GM19397 (cell line): ENCODE measurements around the gene PELI2.

Experiments
- ATAC-seq: cut with Tn5 transposase; IDR thresholded peaks from one replicate; pipeline ENCODE4 v1.9.1; 2021; ENCODE audit warnings: mild to moderate bottlenecking, moderate library complexity; ENCODE audit not compliant: unreplicated experiment

PELI2 gene

DNA sequence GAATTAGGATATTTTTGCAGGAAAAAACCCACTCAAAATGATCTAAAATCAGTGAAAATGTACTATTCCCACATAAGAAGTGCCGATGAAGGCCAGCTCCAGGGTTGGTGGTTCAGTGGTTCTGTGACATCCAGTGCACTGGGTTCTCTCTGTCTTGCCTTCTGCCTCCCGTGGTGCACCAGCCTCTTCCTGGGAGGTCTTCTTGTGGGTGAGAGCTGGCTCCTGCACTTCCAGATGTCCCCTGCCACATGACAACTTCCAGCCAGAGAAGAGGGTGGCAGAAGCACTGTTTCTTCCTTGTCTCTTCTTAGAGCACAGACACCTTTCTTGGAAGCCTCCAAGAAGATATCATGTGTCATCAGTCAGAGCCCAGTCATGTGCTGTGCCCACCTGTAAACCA is 170.9 kb downstream of the PELI2 start:
- ATAC-seq, result no peak

DNA sequence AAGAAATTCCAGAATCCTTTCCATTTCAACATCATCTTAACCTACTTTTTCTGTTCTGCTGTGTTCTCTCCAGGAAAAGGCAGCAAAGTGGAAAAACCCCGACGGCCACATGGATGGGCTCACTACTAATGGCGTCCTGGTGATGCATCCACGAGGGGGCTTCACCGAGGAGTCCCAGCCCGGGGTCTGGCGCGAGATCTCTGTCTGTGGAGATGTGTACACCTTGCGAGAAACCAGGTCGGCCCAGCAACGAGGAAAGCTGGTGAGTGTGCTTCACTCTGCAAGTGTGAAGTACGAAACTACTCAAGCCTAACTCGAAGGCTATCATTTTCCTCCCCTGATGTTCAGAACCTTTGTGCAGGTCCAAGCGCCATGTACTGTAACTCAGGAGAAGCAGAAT is 172.0 kb downstream of the PELI2 start:
- ATAC-seq, result no peak

DNA sequence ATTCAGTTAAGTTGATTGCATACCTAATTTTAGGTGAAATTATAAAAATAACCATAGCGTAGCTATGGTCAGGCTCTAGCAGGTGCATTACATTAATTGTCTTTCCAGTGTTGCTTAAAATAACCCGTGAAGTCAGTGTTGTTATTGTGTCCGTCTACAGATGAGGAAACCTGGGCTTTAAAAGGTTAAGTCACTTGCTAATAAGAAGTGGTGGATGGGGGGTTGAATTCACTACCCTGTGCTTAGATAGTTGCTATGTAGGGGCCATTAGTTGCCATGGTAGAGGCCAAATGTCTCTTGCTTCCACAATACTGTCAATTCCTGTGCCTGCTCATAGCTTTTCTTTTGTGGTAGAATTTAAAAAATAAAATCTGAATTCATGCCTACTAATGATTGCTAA is 174.8 kb downstream of the PELI2 start:
- no peak for ATAC-seq

DNA sequence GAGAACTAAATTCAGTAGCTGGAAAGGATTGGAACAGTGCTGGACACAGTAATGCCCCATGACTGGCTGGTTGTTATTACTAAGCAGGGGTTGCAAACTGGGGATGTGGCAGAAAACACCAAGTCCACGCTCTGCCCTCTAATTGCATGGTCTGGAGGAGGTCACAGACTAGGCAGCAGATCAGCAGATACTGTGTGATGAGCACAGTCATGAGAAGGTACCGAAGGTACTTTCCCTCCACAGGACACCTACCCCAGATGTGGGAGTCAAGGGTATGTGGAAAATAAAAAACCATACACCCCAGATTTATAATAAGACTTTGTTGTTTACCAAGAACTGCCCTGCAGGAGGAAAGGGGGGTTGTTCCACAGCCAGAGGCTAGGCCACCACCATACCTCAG is 175.3 kb downstream of the PELI2 start:
- ATAC-seq, result no peak

DNA sequence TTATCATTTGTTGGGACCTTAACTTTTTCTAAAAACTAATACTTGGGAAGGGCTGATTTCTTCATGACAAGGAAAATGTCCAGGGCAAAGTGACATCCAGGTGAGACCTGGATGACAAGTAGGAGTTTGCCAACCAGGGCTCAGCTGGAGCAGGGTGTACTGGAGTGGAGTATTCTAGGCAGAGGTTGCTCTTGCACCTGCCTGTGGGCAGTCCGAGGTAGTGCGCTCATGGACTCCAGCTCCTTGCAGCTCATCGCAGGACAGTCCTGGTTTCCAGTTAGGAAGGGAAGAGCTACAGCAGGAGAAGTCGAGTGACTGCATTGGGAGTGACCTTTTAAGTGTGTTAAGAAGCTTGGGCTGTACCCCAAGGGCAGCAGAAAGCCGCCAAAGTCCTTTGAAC is 175.9 kb downstream of the PELI2 start:
- ATAC-seq, result no peak

DNA sequence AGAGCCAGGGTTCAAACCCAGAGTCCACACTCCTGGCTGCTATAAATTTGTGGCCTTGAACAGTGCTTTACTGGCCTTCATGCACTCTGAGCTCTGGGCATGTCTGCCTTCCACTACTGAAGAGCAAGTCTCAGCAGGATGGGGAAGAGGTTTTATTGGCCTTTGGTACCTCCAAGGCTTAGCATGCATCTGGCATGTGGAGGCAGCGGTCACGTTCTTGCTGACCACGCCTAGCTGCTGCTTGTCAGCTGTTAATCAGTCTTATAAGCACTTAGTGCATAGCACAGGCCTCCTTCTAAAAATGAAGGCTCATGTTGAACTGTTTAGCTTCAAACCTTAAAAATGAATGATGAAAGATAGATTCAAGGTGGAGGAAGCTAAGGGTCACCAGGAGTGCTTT is 177.5 kb downstream of the PELI2 start:
- ATAC-seq, result no peak

DNA sequence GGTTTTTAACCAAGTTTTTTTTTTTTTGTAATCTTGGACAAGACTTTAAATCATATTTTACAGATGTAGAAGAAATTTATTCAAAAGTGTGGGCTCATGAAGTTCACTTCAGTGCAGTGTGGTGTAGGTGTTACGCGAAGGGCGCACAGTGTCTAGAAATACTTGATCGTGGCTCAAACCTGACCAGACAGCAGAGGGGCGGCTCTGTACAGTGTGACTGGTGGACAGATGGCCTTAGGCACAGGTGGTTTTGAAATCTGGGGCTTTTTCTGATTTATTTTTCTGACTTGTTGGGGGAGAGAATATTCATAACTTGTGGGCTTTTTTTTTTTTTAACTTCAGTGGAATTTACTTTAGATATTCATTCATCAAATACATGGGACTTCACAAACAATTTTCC is 179.2 kb downstream of the PELI2 start:
- no peak for ATAC-seq

DNA sequence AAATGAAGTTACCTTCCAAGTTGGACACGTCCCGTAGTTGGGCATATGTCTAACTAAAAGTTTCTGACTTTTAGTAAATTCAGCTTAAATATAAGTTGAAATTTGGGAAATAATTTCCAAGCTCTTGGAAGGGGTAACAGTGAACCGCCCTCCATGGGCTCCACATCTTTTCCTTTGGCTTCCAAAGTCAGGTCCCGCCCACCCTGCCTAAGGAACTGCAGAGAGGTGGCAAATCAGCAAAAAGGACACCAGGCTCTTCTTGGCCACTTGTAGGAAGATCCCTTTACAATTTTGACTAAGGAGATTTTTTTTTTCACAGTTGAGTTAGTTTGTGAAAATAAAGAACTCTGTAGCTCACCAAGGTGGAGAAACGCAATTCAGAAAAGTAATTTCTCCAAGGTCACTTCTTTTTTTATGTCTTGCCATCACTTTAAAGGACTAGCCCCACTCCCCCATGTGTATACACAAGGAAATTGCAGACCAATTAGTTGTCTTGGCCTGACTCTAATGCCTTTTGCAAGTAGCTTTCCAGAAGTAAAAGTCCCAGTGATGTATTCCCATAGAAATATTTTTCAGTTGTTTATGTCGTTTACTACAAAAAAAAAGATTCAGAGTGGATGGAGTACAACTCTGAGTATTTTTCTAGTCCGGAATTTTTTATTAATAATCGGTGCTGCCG is 181.2 kb downstream of the PELI2 start:
- ATAC-seq, result no peak

DNA sequence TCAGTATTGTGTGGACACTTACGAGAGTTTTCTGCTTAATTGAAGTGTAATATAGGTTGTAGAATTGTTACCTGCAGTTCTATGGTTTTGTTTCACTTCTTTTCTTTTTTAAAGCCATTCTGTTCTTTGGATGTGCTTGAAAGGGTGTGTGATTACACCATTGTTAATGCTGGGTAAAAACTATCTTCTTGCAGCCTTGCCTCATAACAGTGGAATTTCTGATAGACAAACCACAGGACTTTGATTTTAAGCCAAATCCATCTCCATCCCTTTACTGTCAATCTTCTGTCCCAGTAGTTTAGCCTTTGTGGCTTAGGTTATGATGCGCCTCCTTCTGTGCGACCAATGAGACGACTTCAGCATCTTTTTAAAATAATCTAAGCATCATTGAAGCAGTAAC is 182.3 kb downstream of the PELI2 start:
- no peak for ATAC-seq

DNA sequence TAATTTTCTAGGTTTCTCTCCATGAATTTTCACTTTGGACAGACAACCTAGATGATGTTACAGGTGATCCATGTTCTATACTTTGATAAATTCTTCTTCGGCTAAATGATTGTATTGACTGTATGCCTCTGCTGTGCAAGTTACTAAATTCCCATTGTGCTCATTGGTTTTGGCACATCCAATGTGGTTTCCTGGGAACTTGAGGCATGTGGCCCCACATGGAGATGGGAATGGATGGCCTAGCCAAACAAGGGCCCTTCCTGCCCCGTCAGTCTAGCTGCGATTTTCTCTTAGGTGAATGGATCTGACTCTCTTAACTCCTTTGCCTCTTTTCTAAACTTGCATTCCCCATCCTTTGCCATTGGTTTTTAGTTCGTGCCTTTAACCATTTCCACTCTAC is 186.2 kb downstream of the PELI2 start:
- ATAC-seq, result no peak

DNA sequence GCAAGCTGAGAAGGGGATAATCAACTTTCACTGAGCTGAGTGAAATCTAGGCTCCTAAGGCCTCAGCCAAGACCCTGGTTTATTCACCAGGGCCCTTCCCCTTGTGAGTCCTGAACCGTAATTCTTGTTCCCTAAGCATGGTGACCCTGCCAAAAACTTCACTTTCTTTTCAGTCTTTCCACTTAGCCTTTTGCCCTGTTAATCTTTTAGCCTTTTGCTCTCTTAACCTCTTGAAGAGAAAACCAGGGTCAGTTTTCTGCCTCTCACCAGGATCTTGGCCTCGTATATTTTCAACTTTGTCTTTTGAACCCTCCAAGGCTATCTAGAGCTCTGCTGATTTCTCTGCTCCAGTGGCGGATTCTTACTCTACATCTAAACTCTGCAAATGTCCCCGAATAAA is 191.0 kb downstream of the PELI2 start:
- ATAC-seq, result no peak

DNA sequence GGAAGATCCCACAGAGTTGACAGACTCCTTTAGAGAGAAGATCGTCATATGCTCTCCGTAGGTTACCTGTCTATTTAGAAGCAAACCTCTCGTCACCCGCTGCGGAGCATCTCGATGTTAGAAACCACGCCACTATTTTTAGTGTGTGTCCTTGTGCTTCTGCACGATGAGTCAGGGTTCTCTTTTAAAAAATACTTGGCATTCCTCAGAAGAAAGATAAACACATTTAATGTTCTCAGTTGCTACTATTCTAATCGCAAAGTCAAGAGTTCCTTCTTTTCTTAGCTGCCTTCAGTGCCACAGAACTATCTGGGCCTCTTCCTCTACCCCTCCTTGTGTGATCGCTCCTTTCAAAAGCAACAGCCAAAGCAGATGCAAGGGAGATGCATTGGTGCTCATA is 192.4 kb downstream of the PELI2 start:
- no peak for ATAC-seq

DNA sequence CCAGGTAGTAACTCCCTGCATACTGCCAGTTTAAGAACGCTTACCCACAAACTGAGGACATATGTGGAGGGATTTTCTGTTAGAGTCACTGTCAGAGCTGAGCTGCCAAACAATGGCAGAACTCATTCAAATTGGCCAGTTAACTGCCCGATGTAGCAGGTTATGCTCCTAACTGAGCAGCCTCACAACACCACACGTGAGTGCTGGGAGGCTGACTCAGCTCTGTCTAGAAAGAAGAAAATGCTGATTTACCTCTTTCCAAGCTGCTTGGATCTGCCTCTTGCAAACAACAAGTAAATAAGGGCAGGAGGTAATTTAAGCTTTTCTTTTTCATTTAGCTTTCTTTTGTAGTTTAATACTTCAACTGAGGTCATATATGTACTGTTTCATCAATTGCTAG is 195.6 kb downstream of the PELI2 start:
- no peak for ATAC-seq

DNA sequence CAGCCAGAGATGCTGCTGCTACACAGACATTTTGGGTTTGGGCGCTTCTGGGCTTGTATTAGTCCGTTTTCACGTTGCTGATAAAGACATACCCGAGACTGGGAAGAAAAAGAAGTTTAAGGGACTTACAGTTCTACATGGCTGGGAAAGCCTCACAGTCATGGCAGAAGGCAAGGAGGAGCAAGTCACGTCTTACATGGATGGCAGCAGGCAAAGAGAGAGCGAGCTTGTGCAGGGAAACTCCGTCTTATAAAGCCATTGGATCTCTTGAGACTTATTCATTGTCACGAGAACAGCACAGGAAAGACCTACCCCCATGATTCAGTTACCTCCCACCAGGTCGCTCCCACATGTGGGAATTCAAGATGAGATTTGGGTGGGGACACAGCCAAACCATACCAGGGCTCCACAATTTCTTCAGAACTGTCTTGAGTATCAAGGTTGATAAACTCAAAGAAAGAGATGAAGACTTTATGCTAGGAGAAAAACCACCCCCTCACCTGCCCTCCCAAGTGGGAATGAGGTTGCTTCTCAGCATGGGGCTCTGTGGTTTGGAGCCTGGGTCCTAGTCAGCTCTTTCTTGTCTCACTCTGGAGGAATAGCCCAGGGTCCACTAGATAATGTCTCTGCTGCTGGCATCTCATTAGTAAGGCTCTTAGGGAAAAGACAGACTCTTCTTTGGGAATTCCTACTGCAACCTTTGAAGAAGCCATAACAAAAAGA is 200.3 kb downstream of the PELI2 start:
- ATAC-seq, result no peak

DNA sequence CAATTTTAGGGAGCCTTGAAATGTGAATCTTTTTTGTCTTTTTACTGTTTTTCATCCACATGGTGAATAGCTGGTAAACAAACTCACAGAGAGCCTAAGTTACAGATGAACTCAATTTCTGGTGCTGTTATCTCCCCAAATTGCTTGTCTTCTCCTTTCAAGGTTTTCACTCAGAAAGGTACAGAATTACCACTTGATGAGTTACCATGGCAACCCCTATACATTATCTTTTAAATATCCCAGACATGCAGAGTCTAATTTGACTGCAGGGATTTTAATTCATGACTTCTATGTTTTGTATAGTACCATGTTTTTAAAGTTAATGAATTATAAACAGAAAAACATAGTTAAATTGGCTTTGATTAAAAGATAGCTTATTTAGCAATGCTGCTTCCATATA is 203.7 kb downstream of the PELI2 start:
- ATAC-seq, result no peak

DNA sequence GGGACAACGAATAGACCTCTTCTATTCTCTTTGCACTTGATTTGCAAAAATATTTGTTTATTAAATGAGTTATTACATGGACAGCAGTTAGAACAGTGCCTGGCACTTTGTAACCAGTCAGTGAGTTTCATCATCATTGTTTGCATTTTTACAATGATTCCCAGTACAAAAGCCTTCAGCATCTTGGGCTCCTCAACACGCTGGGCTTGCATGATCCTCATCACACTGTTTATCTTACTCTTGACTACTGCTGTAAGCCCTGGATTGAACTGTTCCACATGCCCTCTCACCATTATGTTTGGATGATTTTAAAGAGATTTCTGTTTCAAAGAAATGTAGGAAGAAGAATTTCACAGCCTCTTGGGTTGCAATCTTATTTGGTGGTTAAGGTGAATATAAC is 204.3 kb downstream of the PELI2 start:
- ATAC-seq, result no peak

DNA sequence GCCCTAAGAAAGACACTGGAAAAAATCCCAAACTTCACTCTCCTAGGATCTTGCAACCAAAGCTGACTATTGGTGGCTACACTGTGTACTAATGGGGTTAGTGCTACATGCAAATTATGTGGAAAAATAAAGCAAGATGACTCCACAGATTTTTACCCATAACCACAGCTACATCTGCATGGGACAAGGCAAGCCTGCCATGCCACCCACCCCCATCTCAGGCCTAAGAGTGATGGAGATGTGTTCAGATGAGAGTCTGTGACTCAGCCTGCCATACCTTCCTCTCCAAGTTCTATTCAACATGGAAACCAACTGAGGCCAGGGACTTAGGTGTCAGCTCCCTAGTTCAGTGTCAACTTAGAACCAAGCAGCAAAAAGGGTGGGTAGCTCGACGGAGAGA is 206.2 kb downstream of the PELI2 start:
- no peak for ATAC-seq

DNA sequence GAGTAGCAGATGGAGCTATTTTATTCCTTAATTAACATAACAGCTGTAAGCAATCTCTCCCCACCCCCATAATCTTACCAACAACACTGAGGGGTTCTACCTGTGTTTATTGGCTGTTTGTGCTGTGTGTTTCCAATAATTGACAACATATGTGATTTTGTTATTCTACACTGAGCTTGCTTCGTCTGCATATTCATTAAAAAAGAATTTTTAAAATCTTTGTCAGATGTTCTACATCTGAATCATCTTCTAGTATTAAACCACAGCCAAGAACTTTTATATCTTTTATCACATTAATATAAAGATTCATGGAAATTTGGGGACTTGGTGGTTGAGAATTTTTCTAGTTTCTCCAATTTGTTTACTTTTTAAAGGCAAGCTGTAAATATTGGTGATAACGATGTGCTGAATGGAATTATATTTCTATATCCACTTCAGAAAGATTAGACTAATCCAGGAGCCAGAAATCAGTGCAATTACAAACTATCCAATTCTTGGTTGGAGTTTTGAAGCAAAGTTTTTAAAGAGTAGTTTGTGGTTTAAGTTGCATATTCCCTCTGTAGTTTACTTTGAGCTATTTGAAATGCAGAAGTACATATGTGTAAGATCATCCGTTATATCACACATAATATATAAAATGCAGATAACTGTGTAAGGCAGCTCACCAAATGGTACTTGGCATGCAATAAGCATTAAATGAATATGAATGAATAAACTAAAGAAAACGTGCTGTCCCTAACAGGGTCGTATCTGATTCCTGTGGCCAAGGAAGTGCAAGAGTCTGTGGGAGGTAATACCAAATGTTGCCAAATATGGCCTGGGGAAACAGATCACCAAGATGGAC is 206.9 kb downstream of the PELI2 start:
- ATAC-seq, result no peak

DNA sequence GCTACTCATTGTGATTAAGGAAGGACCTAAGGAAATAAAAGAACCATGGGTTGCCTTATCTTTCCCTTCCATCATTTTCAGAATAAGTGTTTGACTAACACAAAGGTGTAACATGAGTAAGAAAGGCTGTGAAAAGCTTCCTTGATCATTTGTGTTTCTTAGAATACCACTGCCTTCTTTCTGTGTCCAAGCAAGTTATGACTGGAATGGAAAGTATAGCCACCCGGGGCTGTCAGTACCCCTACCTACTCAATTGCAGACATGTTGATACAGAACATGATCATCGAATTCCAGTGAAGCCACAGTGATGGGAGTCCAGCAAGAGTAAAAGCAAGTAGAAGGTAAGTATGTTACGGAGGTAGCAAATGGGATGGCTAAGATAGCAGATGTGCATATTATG is 209.8 kb downstream of the PELI2 start:
- no peak for ATAC-seq

DNA sequence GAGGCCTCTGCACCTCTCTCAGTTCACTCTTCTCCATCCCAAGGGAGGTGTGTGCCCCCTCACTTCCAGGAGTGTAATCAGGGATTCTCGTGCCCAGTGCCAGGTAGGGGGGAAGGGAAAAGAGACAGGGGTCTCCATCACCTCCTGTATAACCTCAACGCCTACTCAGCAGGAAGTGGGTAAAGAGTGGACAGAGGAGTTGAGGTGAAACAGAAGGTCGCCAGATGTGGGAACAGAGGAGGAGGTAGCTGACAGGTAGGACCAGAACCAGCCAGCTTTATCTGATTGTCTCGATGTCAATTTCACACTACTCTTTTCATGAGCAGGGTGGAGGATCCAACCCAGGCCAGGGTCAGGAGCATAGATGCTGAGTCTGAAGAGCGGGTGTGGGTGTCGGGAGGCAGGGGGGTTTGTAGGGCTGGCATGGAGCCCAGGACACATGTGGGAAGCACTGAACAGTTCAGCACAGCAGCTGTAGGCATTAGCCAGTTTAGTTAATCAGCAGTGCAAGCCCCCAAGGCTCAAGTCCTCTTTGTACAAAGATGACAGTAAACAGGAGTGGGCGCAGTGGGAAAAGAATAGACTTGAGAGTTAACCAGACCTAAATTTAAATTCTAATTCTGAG is 213.5 kb downstream of the PELI2 start:
- no peak for ATAC-seq
